HG02870 (cell line): ENCODE measurements around the gene MMP17.

Experiments
- ATAC-seq: cut with Tn5 transposase; IDR thresholded peaks from one replicate; pipeline ENCODE4 v1.9.1; 2021; ENCODE audit warnings: mild to moderate bottlenecking, moderate library complexity; ENCODE audit not compliant: unreplicated experiment

The MMP17 gene

DNA sequence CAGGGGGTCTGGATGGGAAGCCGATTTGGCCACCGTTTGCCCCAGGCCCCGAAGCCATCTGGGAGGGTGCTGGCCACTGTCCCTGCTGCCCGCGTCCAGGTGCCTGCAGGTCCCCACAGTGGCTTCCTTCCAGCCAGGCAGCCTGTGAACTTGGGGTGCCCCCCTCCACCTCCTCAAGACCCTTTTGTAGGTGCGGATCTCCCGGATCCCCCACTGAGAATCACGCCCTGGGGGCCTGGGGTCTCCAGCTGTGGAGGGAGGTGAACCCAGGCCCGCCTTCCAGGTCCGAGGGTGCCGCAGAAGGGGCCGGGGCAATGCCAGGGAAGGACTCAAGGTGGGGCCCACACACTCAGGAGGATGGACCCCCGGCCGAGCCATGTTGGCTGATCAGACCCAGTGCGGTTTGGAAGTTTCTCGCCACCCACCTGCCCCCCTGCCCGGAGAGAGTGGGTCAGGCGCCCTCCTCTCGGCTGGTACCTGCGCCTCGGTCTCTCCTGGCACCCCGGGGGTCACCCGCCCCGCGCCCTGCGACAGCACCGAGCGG, 1.7 kb downstream of the MMP17 start:
- no peak for ATAC-seq

DNA sequence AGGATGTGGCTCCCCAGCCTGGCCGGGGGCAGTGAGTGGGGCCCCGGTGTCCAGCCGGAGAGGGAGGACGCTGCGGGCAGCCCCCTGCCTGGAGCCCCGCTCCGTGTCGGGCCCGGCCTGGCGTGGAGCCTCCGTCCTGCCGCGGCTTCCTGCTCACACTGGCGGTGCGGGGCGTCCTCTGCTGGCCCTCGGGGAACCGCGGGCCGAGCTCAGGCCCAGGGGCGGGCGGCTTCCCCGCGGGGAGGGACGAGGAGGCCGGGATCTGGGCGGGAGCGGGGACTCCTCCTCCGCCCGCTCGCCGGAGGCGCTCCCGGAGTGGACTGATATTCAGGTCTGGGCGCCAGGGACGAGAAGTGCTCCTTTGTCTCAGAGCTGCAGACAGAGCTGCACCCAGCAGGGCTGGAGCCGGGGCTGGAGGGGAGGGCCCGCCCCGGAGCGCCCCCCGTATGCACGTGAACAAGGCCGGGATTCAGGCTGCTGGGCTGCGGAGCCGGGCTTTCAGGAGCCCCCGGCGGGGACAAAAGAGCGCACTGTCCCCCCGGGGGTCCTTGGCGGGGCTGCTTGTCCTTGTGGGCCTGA, 2.2 kb downstream of the MMP17 start:
- ATAC-seq = no peak

DNA sequence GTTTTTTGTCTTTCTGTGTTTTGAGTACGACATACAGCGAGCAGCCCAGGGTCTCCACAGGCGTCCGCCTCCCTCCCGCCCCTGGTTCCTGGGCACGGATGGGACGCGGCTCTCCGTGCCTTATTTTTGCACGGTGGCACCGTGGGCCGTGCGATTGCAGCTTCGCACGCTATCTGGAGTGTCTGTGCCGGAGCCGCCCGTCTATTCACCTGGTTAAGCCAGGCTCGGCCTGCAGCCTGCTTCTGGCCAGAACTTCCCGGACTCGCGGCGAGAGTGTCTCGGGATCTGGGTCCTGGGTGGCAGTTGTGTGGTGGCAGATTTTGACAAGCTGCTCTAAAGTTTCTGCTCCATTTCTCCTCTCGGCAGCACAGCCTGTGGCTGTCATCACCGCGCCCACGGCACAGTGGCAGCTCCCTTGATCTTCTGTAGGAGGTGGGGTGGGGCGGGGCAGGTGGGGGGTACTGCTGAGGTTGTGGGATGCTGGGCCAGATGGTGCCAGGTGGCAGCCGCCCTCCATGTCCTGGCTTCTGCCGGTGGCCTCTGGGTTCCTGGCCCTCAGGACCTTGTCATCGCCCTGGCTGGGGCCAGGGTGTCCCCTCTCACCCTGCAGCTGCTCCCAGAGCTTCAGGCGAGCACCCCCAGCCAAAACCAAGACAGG, 2.9 kb downstream of the MMP17 start:
- ATAC-seq = no peak

DNA sequence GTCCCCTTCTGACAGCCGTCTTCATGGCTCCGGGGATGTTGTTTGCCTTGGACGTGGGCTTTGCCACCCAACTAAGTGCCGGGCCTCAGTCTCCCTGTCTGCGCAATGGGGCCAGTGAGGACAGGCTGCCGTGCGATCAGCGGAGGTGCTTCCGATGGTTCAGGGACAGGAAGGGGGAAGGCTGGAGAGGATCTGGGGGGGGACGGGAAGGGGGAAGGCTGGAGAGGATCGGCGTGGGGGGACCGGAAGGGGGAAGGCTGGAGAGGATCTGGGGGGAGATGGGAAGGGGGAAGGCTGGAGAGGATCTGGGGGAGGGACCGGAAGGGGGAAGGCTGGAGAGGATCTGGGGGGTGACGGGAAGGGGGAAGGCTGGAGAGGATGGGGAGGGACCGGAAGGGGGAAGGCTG, 3.4 kb downstream of the MMP17 start:
- ATAC-seq = no peak

DNA sequence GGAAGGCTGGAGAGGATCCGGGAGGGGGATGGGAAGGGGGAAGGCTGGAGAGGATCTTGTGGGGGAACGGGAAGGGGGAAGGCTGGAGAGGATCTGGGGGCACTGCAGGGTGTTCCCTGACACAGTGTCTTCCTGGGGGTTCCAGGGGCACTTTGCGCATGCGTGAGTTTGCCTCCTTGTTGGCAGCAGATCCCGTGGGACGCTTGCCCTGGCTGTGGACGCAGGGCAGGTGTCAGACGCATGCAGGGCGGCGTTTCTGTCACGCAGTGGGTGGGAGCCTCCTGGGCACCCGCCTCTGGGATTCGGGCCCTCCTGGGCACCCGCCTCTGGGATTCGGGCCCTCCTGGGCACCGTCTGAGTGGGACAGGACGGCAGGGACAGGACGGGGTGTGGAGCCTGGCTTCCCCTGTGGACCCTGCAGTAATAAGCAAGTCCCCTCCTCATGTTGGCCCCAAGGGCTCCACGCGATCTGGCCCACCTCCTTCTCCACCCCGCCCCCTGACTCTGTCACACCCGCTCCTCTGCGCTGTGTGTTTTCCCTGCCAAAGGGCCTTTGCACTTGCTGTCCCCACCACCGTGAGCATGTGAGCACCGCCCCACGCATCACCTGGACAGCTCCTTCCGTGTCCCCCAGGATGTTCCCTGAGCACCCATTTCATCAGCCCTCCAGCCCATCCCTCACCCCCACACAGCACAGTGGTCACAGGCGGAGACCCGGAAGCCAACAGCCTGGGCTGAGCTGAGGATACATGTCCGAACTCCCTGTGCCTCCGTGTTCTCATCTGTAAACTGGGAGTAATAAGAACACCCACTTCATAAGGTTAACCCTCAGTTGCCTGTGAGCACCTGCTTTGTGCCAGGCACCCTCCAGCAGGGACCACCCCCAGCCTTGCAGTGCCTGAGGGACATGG, 4.4 kb downstream of the MMP17 start:
- no peak for ATAC-seq

DNA sequence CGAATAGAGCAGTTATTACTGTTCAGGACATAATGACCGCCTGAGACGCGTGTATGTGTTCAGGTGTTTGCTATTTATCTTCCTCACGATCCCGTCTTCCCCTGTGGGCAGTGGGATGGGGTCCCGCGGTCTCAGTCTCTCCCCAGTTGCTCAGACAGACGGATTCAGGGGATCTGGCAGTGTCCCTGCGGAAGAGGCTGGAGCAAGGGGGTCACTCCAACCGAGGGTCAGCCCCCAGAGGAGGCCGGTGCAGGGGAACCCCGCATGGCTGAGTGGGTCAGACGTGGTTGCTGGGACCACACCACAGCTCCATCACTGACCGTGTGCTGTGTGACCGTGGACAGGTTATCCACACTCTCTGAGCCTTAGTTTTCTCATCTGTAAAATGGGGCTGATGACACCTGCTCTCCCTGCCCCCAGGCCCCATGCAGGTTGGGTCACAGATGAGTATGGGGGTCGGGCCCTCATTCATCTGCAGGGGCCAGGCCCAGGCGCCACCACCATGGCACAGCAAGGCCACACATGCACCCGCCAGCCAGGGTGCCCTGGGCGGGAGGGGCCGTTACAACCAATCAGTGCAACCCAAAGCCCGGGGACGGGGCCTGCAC, 5.2 kb downstream of the MMP17 start:
- no peak for ATAC-seq

DNA sequence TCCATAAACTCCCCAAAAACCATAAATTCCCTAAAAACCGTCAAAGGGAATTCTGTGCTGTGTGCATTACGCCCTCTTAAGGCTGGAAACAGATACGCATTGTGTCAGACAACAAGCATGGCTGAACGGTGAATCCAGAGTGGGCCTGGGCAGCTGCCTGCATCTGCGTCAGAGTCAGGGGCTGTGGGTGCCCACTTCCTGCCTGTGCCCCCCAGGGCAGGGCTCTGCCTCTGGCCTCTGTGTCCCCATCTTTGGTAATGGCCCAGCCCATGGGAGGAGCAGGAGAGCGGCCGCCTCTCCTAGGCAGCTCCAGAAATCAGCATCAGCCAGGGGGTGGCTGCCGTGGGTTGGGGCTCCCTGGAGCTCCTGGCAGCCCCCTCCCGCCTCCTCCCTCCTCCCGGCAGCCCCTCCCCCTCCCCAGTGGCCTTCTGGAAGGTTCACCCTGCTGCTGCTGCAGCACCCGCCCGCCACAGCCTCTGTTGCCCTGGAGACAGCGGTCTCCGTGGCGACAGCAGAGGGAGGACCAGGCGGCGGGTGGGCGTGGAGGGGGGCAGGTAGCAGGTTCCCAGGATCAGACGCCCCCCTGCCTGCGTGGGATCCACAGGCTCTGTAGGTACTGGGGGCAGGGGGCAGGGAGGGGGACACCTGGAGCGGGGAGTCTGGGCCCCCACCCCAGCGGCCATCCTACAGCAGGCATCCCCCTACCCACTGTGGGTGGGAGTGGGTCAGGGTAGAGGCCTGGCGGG, 5.9 kb downstream of the MMP17 start:
- ATAC-seq = no peak

DNA sequence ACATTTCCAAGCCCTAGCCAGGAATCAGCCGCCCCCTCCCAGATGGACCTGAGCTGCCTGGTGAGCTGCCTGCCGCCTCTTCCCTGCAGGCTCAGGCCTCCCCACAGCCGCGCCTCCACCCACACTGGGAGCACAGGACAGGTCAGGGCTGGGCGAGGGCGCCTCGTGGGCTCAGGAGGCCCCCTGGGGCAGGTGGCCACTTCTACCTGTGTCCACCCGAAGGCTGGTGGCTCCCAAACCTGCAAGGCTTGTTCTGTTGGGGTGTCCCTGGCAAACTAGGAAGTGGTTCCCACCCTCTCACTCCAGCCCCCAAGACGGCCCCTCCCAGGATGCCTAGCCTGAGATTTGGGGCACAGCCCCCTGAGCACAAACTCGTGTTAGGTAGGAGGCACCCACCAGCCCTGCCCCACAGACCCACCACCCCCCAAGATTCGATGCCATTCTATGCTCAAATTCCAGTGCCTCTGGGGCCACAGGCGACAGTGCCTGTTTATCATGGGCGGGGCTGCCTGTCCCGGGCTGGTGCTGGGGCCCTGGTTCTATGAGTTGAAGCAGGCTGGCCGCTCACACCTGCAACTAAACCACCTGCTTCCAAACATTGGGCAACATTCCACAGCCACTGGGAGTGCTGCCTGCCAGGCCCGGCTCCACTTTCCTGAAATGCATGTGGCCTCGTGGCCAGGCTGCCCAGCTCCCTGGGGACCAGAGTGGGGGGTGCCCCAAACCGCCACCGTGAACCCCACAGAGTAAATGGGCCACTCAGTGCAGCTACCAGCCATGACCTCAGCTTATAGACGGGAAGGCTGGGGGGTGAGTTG, 6.8 kb downstream of the MMP17 start:
- ATAC-seq = no peak

DNA sequence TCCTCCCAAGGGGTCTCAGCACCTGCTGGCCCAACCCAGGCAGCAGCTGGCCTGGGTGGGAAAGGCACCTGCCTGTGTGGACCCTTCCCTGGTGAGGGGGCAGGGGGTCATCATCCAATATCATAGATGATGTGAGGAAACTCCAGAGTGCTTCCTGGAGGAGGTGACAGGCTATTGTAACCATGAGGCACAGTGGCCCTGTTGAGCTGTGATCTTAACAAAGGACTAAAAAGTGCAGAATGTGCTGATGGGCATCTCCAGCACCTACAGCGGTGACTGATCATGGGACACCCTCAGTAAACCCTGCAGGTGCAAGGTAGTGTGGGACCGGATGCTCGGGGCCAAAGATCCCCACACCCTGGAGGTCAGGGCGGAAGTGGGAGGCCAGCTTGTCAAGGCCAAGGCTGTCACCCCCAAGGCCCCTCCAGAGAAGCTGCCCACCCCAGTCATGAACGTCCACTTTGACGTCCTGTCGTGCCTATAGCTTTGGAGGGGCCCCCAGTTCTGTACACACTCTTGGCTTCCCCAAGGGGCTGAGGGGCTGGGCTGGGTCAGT, 7.5 kb downstream of the MMP17 start:
- no peak for ATAC-seq

DNA sequence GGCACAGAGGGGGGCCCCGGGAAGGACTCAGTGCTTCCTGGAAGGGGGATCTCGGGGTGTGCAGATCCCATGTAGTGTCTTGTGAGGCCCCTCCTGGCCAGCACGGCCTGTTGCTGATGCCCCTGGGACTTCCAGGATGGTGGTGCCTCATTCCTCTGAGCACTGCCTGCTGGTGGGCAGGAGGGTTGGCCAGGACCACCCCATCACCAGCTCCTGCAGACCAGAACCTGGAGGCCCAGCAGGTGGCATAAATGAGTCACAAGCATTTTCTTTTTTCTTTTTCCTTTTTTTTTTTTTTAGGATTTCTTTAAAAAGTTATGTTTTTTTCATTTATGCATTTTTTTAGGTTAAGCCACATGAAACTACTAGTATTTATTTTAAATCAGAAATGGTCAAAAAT, 8.0 kb downstream of the MMP17 start:
- no peak for ATAC-seq

DNA sequence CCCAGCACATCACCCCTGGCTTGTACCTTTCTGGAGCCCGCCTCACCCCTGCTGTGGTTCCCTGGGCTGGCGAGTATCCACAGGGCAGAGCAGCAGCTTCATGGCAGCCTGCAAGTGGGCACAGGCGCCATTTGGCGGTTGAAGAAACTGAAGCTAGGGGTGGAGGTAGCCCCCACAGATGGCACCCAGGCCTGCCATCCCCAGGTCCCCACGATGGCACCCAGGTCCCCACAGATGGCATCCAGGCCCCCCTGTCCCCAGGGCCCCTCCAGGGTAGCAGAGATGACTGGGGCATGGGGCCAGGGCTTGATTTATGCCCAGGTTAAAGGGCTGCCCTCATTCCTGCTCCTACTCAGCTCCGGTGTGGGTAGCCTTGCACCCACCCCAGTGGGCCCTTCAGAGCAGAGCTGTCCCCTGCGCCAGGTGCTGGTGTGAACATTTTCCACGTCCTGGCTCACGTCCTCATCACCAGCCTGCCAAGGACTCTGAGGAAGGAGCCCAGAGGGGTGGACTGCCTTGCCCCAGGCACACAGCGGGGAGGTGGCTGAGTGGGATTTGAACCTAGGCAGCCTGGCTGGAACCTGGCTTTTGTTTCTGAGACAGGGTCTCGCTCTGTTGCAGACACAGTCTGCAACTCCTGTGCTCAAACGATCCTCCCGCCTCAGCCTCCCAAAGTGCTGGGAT, 8.7 kb downstream of the MMP17 start:
- ATAC-seq = no peak

DNA sequence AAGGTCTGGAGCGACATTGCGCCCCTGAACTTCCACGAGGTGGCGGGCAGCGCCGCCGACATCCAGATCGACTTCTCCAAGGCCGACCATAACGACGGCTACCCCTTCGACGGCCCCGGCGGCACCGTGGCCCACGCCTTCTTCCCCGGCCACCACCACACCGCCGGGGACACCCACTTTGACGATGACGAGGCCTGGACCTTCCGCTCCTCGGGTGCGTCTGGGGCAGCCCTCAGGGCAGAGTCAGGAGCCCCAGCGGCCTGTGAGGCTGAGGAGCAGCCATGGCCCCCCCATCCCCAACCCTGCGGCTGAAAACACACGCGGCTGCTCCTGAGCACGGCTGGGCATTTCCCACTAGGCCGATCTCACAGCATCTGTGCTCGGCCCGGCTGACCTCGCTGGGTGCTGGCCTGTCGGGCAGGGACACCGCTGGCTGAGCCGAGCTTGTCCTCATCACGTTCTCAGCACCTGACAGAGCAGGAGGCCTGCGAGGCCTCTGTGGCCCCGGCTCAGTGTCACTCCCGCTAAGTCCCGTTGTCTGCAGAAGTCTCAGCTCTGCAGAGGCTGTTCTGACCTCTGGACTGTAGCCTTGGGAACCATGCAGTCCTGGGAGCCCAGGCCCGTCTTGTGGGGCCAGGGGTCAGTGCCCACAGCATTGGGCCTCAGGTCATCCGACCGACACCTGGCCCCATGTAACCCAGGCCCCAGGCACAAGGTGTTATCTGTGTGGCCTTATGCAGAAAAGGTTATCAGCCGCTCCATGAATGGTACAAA, 12.6 kb downstream of the MMP17 start:
- ATAC-seq = no peak

DNA sequence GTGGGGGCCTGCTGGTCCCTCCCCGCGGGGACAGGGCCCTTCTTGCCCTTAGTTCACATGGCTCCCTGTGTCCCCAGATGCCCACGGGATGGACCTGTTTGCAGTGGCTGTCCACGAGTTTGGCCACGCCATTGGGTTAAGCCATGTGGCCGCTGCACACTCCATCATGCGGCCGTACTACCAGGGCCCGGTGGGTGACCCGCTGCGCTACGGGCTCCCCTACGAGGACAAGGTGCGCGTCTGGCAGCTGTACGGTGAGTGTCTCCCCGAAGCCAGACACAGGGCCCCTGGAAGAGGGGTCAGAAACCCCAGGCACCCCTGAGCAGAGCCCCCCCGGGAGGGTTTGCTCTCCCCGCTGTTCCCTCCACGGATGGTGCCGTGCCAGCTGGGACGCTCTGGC, 13.4 kb downstream of the MMP17 start:
- no peak for ATAC-seq

DNA sequence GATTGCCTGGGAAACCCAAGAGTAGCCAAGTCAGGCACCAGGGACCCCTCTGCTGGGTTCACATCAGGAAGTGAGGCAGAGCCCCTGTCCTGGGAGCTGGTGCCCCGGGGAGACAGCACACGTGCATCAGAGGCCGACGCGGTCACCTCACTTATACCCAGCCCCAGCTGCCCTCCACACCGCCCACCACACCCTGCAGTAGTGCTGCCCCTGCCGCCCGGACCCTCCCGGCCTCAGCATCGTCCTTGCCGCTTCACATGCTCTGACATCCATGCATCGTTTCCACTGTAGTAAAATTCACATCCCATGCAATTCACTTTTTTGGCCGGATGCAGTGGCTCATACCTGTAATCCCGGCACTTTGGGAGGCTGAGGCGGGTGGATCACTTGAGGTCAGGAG, 14.0 kb downstream of the MMP17 start:
- no peak for ATAC-seq

DNA sequence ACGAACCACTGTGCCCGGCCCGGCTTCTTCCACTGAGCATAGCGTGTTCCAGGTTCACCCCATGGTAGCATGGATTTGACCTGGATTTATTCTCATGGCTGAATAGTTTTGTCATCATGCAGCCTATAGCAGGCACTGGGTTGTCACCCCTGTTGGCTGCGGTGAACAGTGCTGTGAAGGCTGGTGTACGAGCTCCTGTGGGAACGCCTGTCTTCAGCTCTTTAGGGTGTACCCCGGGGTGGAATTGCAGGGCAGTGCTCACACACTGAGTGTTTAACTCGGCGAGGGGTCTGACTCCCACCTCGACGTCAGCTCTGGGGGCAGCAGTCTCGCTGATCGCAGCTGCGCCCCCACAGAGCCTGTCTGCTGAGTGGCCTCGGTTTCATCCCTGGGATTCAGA, 15.3 kb downstream of the MMP17 start:
- no peak for ATAC-seq

DNA sequence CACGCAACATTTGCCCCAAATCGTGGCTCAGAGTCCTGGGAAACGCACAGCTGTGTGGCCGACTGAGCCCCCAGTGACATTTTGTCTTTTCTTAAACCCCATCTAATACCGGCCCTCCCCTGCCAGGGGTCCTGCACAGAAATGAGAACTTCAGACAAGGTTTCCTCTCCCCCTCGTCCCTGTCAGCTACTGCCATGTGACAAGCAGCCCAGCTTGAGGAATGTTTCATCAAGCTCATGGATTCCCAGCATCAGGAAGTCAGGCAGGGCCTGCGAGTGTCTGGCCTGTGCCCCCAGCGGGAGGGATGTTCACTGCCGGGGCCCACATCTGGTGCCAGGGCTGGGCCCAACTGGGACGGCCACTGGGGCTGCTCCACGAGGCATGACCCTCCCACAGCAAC, 15.9 kb downstream of the MMP17 start:
- ATAC-seq = no peak

DNA sequence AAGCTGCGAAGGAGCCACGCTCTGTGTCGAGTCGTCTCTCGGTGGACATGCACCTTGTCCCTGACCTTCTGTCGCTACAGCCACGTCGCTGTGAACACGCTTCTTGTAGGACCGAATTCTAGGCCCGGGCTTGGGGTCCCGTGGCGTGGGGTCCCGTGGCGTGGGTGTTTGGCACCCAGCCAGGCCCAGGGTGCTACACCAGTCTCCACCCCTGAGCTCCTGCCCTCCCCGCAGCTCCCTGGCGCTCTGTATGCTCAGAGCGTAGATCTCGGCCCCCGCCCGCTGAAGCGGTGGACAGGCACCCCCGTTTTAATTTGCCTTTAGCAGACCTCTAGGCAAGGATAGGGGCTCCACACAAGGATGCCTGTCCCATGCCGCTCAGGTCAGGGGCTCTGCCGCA, 16.5 kb downstream of the MMP17 start:
- no peak for ATAC-seq

DNA sequence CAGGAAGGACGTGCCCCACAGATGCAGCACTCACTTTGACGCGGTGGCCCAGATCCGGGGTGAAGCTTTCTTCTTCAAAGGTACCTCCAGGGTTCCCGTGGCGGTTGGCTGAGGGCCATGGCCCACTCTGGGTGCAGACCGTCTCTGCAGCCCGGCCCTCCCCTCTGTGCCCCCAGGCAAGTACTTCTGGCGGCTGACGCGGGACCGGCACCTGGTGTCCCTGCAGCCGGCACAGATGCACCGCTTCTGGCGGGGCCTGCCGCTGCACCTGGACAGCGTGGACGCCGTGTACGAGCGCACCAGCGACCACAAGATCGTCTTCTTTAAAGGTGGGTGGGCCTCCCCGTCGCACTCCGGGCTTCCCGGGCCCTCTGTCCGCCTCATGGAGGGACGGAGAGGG, 16.9 kb downstream of the MMP17 start:
- no peak for ATAC-seq
